HFF-Myc (cell line): Measurements from ENCODE around the gene PTPRN2.

Experiments used
- DNase-seq: peaks from one replicate; pipeline ENCODE4 v3.0.0-alpha.2; 2011; ENCODE audit warnings: low read depth; ENCODE audit errors: extremely low read depth
- H3K4me3 ChIP-seq: replicated peaks from 2 replicates; pipeline ENCODE4 v1.5.1; 2011; ENCODE audit warnings: low read depth, mild to moderate bottlenecking, control low read depth, low read length
- TF ChIP-seq, protein P1 (sequence below): IDR thresholded peaks from 2 replicates; pipeline ENCODE4 v1.5.1; 2012; ENCODE audit warnings: mild to moderate bottlenecking, low read depth, low read length, control low read depth; ENCODE audit errors: missing control alignments

The PTPRN2 gene

DNA sequence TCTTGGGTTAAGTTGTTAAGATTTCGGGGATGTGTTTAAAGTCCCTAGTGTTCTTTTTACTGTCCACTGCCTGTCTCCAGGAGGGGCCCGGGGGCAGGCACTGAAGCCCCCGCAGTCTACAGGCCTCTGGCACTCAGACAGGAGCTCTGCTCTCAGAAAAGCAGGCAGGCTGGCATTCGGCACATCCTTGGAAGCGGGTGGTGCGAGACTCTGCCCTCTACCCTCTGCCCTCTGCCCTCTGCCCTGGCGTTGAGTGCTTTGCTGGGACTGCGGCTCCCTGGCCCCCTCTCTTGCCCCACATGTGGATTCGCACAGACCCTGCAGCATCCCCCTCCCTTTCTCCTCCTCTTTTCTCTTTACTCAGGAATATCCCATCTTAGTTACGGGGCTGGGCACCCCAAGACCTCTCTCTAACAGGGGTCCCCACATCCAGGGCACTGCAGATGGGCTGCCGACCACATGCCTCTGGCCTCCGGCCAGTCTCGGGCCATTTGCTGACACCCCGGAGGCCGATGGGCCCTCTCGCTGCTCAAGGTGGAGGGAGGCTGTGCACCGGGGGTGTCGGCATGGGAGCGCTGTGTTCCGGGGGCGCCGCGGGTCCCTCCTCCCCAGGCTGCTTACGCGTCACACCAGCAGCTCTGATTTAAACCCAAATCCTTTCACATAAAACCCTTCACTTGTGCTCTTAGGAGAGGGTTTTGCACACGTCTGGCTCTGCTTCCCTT is 770.9 kb downstream of the PTPRN2 start:
- no peak overlapping the region for H3K4me3 ChIP-seq
- no peak for DNase-seq
- TF ChIP-seq, protein P1, sequence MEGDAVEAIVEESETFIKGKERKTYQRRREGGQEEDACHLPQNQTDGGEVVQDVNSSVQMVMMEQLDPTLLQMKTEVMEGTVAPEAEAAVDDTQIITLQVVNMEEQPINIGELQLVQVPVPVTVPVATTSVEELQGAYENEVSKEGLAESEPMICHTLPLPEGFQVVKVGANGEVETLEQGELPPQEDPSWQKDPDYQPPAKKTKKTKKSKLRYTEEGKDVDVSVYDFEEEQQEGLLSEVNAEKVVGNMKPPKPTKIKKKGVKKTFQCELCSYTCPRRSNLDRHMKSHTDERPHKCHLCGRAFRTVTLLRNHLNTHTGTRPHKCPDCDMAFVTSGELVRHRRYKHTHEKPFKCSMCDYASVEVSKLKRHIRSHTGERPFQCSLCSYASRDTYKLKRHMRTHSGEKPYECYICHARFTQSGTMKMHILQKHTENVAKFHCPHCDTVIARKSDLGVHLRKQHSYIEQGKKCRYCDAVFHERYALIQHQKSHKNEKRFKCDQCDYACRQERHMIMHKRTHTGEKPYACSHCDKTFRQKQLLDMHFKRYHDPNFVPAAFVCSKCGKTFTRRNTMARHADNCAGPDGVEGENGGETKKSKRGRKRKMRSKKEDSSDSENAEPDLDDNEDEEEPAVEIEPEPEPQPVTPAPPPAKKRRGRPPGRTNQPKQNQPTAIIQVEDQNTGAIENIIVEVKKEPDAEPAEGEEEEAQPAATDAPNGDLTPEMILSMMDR = no peak

DNA sequence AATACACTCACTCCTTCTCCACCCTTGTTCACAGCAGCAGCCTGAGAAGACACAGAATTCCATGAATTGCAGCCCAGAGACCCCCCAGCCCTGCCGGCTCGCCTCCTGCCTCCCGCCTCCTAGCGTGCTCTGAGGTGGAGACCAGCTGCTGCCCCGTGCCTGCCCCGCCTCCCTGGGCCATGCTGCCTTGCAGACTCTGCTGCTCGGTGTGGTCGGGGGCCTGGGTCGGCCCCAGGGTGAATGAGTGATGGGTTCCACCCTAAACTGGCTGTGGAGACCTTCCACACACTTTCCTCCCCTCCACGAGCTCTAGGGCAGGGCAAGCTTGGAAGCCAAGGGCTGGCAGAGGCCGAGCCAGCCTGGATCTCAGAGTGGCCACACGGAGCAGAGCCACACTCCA is 771.5 kb downstream of the PTPRN2 start:
- H3K4me3 ChIP-seq = no peak overlapping the region
- TF ChIP-seq, protein P1 = no peak

DNA sequence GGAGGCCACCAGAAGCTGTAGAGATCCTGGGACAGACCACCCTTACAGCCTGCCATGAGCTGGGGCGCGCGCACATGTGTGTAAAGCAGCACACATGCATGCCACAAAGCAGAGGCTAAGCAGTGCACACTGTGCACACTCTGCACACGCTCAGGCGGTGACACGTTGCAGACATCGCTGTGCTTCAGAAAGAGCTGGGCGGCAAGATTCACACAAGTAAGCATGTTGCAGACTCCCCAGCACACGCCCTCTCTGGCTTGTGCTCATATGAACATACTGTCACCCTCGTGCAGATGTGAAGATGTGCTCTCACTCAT is 772.0 kb downstream of the PTPRN2 start:
- no peak for DNase-seq
- no peak overlapping the region for H3K4me3 ChIP-seq
- TF ChIP-seq, protein P1 = no peak

More for the DNA sequence above, 771.5 kb downstream of the PTPRN2 start:
- no peak for DNase-seq

DNA sequence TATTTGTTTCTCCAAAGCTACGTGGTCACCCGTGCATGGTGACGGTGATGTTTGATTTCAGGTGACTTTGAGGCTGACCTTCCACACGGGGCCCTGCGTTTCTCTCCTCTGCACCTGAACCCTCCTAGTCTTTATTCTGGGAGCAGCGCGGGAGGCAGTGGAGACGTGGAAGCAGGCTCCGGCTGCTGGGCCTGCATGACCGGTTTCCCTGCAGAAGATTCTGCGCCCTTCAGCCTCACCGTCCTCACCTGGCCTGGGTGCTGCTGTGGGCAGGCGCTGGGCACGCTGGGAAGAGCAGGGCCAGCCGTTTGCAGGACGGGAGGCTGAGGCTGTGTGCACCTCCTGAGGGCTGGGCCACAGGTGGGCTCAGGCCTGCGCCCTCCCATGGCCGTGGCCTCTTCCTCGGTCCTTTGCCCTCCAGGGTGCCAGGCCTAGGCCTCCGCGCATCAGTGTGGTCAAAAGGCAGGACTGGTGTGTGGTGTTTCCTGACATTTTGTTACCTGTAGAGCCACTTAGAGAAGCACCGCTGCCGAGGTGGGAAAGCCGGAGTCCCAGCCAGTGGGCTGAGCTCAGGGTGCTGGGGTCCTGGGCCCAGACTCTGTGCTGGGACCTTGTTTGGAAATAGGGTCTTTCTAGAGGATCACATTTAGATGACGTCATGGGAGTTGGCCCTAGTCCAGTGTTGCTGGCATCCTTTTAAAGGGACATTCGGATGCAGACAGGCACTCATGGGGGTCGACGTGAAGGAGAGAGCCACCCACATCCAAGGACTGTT is 772.5 kb downstream of the PTPRN2 start:
- TF ChIP-seq, protein P1 = no peak
- no peak overlapping the region for H3K4me3 ChIP-seq
- DNase-seq = no peak

DNA sequence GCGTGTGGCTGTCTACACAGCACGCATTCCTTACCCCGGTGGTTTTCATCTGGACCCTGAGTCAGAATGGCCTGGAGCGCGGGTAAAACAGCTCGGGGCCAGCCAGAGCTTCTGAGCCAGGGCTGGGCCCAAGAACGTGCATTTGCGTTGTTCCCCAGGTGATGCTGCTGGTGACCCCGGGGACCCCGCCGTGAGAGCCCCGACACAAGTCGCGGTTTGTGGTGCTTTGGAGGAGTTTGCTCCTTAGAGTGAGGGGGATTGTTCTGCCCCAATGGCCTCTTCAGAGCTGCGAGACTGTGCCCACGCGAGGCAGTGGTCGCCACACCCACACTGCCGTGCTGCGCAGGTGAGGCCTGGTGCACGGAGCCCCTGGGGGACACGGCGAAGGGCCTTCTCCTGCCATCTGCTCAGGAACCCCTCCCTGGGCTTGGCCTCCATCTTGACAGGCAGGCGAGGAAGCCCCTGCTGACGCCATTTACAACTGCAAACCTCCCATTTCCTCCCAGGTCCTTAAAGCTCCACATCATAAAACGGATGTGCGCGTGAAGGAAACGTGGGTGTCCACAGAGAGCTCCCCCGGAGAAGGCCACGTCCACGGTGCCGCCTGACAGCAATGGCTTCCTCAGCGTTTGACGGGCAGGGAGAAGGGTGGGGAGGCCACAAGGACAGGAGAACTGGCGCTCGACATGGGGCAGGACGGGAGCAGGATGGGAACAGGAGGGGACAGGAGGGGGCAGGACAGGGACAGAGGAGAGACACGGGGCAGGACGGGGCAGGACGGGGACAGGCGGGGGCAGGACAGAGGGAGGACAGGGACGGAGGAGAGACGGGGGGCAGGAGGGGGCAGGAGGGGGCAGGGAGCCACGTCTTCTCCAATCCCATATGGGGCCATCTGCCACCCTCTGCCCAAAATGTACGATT is 773.6 kb downstream of the PTPRN2 start:
- H3K4me3 ChIP-seq = no peak overlapping the region
- no peak for DNase-seq
- TF ChIP-seq, protein P1 = no peak

DNA sequence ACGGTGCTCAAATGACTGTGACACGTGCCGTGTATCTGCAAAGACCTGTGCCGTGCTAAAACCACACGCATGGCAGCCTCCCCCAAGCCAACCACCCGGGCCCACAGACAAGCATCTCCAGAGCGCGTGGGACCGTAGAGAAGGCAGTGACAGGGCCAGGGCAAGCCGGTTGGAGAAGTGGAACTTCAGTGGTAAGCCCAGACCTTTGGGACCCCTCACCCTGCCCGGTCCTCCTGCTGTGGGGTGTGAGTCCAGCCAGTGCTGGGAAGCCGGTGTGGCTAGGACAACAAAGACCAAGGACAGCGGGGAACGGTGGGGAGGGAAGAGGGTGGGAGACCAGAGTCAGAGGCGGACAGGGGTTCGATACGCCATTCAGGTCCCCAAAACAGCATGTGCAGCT is 774.6 kb downstream of the PTPRN2 start:
- H3K4me3 ChIP-seq = no peak overlapping the region
- no peak for DNase-seq
- TF ChIP-seq, protein P1 = no peak
